Thyroid gland (tissue), 4 donors: ENCODE data around the gene PLCL1.

Source experiments
- POLR2A ChIP-seq, 2 donors: fragments of 450-650 bp; IDR thresholded peaks; one replicate each; pipeline ENCODE4 v1.6.1; 2017; ENCODE audit warnings: antibody characterized with exemption in 2 of 2, mild to moderate bottlenecking in 2 of 2, moderate library complexity in 1 of 2
- TF ChIP-seq, protein P1 (sequence below), 6 experiments: fragments of 200-600 bp in 3 of 6; fragments of 450-650 bp in 3 of 6; sonication (generic) in 3 of 6; IDR thresholded peaks; one replicate each; pipeline ENCODE4 v1.5.1; 2016 to 2019; ENCODE audit warnings: antibody characterized with exemption in 6 of 6, mild to moderate bottlenecking in 2 of 6, inconsistent platforms in 1 of 6, moderate library complexity in 1 of 6

DNA sequence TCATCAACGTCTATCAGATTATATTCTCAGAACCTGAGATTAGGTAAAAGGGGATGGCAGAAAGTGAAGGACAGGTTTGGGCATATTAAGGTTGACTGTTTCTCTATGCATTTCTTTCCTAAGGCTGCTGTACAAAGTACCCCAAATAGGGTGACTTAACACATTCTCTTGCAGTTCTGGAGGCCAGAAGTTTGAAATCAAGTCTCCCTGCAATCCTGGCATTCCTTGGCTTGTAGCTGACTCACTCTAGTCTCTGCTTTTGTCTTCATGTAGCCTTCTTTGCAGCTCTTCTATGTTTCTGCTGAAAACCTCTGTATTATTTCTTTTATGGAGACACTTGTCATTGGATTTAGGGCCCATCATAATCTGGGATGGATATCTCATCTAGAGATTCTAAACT, 364.3 kb downstream of the PLCL1 start:
- no peak for TF ChIP-seq POLR2A (IDR thresholded peaks at IDR 0.05)
- TF ChIP-seq, protein P1, sequence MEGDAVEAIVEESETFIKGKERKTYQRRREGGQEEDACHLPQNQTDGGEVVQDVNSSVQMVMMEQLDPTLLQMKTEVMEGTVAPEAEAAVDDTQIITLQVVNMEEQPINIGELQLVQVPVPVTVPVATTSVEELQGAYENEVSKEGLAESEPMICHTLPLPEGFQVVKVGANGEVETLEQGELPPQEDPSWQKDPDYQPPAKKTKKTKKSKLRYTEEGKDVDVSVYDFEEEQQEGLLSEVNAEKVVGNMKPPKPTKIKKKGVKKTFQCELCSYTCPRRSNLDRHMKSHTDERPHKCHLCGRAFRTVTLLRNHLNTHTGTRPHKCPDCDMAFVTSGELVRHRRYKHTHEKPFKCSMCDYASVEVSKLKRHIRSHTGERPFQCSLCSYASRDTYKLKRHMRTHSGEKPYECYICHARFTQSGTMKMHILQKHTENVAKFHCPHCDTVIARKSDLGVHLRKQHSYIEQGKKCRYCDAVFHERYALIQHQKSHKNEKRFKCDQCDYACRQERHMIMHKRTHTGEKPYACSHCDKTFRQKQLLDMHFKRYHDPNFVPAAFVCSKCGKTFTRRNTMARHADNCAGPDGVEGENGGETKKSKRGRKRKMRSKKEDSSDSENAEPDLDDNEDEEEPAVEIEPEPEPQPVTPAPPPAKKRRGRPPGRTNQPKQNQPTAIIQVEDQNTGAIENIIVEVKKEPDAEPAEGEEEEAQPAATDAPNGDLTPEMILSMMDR (IDR thresholded peaks at IDR 0.05), result no peak
